CD4-positive, alpha-beta T cell treated with Interleukin-15 for 4 hours (primary cell): ENCODE results near the gene UQCC5.
"Not testable (repeated sequence)": the region's sequence is repeated elsewhere in the genome, so short reads cannot be mapped to it uniquely, and the experiment has no call there.

Experiments used
- DNase-seq: peaks from one replicate; pipeline ENCODE4 v3.0.0-alpha.2; 2020; ENCODE audit warnings: low spot score

The UQCC5 gene

DNA sequence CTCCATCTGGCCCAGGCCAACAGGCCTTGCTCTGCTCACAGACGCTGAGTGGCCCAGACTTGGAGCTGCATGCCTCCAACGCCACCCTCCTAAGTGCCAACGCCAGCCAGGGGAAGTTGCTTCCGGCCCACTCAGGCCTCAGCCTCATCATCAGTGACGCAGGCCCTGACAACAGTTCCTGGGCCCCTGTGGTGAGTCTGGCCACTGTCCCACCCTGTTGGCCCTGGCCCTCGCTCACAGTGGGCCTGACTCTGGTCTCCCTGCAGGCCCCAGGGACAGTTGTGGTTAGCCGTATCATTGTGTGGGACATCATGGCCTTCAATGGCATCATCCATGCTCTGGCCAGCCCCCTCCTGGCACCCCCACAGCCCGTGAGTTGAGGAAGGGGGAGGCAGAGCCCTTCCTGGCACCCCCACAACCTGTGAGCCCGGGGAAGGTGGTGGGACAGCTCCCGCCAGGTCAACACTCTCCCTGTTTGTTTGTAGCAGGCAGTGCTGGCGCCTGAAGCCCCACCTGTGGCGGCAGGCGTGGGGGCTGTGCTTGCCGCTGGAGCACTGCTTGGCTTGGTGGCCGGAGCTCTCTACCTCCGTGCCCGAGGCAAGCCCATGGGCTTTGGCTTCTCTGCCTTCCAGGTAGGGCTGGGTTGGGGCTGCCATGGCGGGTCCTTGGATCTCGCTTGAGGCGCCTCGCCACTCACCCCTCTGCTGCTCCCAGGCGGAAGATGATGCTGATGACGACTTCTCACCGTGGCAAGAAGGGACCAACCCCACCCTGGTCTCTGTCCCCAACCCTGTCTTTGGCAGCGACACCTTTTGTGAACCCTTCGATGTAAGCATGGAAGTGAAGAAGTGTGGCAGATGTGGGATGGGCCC lies 12.8 kb upstream of the UQCC5 start:
- DNase-seq, result no peak

GRCh38 chr3:52524258-52524751 lies 12.1 kb upstream of the UQCC5 start:
- no peak for DNase-seq

DNA sequence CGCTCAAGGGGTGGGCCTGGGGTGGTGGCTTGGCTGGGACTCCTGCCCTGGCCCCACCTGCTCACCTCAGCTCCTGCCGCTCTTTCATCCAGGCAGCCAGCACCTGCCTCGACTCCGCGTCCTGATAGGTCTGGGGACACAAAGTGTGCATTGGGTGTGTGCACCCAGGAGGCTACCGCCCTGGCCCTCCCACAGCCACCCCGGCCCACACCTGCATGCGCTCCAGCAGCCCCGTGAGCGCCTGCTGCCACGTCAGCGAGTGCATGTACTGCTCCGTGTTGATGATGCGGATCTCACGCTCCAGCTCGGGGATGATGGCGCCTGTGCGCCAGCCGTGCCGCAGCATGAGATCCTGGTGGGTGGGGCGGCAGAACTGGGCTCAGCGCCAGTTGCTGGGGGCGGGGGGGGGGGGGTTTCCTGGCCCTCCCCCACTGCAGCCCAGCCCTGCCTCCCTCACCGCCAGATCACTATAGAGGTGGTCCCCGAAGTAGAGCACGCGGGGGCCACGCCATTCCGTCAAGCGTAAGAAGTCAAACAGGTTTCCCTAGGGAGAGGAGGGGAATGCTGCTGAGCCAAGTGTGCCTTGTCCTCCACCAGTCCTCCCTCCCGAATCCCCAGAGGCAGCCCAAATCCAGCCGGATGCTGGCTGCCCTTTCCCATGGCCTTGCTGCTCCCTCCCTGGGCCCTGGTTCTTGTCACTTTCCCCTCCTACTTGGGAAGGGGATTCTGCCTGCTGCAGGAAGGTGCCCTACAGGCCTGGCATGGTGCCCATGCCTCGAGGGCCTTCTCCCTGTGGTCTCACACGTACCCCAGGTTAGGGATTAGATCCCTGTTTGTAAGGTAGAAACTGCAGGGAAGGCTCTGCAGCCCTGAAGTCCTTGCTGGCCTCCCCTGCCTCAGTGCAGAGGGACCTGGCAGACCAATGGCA lies 11.4 kb upstream of the UQCC5 start:
- DNase-seq, result no peak

DNA sequence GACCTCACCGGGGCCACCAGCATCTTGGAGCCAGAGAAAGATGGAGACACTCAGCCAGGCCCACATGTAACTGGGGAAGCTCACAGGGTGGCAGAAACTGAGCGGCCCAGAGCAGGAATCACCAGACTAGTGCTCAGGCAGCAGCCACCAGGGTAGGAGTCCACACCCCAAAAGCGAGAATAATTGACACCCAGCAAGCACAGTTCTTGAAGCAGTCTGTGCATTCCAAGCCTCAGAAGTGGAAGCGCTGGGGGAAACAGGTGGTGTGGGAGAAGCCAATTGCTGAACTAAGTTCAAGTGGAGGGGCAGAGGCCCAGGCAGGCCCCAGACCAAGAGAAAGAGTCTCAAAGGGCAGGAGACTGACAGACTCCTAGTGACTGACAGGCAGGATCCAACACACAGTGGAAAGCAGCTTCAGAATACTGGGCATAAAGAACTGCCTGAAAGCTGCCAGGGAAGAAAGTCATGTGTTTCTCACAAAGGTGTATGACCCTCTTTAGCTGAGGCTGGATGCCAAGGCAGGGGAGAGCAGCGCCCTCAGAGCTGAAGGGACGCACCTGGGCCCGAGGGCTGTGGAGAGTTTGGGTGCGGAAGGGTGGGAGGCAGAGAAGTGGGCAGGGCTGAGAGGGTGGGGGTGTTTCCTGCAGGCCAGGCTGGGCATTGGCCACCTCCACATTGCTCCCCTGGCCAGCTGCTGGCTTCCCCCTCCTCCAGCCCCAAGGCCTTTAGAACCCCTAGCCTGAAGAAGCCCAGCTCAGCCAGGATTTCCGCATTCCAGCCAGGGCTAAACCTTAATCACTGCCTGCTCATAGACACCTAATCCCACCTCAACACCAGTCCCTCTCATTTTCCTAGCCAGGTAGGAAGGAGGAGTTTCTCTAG lies 10.5 kb upstream of the UQCC5 start:
- DNase-seq, result no peak

- DNase-seq, result not testable (repeated sequence)
Measured at GRCh38 chr3:52526671-52527038, 9.8 kb upstream of the UQCC5 start.

- DNase-seq, result no peak
Measured at GRCh38 chr3:52527039-52527731, 9.2 kb upstream of the UQCC5 start.

- no peak for DNase-seq
Measured at GRCh38 chr3:52527732-52528585, 8.4 kb upstream of the UQCC5 start.

DNA sequence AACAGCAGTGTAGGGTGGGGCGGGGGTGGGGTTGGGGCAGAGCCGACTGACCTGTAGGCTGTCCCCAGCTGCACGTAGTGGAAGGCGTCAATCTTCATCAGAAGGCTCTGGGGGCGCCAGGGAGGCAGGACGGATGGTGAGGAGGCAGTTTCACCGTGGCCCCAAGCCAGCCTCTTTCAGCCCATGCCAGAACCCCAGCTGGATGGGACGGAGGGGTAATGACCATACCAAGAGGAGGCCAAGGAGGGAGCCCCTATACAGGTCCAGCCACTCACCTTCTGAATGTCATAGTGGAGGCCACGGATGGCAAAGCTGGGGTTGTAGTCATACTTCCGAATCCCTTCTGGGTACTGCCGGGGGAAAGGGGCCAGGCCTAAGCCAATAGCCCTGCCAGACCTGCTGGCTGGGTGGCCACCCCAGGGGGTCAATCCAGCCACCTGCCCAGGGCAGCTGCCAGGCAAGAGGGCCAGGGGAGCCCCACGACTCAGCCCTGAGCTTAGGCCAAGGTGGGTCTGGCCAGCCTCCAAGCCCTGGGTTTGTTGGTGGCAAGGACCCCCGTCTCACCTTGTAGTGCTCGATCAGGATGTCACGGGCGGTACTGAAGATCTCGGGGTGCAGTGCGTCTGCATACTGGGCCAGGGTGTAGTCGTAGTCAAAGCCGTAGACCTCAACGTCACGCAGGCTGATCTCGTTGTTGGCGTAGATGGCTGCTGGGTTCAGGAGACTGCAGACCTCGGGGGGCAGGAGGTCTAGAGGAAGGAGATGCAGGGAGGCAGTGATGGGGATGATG lies 7.6 kb upstream of the UQCC5 start:
- no peak for DNase-seq

DNA sequence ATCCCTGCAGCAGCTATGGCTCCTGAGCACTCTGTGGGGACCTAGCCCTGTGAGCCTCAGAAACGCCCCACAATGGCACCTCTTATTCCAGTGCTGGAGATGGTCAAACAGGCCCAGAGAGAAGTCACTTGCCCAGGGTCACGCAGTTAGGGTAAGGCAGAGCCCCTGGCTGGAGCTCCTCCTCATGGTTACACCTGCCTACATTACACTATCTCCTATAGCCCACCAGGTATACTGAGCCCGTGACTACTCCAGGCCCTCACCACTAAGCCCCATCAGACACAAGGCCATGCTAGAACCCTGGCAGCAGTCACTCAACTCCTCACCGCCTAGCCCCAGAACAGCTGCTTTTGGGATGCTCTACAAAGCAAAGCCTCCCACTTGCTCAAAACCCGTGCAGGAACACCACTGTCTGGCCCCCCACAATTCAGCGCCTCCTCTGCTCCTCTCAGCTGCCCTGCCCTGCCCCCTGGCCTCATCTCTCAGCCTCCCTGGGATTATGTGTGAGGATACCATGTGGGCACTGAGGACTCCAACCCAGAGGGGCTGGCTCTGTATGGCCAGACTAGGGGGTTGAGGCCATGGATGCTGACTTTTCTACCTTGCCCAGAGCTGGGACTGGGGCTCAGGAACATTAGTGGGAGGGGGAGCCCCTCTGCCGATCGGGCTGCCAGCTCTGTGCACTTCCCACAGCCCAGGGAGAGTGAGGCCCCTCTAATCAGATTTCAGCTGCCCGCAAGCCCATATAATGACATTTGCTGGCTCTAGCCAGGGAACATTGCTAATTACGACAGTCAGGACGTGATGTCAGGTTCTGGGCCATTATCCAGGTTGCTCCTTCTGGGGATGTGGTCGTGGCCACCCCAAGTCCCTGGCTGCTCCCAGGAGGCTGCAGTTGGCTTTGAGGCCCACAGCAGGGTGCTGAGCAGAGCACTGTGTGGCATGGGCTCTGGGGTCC lies 6.8 kb upstream of the UQCC5 start:
- DNase-seq, result no peak

DNA sequence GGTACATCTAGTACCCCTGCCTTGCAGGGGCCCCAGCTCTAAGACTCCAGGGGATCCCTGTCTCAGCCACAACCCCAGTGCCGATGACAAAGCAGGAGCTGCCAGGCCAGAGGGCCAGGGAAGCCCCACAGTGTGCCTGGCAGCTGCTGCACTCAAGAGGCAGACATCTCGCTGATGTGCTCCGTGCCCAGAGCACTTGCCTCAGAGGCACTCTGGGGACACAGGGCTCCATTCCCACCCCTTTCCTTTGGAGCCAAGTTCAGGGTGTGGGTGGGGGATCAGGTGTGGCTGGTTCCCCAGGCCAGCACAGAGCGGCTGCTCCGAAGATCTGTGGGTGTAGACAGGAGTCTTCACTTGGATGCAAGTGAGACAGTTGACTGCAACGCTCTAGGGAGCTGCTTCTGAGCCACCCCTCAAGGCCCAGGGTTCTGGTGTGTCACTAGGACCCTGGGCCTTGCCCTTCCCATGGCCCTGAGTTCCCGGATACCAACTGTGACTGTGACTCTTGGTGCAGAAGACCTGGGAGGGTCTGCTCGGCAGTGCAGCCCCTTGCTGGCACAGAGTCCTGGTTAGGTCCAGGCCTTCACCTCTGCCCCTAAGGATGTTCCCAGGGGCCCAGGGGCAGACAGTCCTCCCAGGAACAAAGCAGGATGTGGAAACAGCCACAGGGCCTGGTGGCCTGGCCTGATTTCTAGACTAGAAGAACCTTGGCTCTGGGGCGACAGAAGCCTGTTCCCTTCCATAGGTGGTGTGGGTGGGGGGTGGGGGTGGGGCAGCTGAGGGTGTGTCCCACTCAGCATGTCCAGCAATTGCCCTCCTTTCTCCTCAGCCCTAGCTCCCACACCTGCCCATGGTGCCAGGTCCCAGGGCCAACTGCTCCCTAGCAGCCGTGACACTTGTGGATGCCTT lies 5.2 kb upstream of the UQCC5 start:
- DNase-seq, result no peak

GRCh38 chr3:52531860-52532516 lies 4.4 kb upstream of the UQCC5 start:
- DNase-seq, result no peak

DNA sequence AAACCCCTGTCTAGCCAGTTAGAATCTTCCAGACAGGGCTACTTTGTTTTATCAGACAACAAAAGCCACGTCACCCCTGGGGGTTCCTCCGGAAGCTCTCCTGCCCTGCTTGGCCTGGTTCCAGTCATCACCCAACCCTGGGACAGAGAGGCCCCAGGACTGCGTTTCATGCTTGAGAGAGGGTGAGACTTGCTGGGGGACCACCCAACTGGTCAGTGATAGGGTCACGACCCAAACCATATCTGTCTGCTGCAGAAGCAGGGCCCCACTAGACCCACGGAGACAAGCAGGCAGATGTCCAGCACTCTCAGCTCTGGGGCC lies 3.9 kb upstream of the UQCC5 start:
- peak; percentile 33 for DNase-seq

DNA sequence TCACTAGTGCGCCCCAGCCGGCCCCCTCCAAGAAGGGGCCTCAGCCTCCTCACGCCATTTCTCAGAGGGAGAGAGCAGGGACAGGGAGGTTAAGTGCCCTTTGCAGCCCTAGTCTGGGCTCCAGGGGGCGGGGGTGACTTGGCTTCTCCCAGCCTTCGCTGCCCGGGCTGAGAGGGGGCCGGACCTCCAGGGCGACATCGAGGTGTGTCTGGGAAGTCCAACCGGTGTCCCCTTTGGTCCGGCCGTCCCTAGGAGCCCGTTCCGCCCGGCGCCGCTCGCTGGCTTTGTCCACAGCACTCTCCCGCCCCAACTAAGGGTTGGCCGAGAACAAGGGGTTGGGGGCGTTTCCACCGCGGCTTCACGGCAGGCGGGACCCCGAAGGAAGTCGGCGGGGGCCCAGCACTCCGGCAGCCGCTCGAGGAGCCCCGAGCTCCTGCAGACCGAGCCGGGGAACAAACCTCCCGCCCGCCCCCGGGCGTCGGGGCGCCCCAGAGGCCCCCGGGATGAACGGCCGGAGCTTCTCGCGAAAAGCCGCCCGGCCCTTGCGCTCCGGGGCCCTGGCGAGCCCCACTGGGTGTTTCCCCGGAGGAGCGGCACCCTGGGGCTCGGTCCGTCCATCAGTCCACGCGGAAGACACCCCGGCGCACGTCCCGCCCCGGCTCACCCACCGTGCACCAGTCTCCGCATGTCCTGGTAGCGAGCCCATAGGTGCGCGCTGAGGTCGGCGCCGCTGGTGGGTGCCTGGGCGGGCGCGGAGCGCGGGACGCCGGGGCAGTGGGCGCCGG lies 3.4 kb upstream of the UQCC5 start:
- DNase-seq, result no peak

DNA sequence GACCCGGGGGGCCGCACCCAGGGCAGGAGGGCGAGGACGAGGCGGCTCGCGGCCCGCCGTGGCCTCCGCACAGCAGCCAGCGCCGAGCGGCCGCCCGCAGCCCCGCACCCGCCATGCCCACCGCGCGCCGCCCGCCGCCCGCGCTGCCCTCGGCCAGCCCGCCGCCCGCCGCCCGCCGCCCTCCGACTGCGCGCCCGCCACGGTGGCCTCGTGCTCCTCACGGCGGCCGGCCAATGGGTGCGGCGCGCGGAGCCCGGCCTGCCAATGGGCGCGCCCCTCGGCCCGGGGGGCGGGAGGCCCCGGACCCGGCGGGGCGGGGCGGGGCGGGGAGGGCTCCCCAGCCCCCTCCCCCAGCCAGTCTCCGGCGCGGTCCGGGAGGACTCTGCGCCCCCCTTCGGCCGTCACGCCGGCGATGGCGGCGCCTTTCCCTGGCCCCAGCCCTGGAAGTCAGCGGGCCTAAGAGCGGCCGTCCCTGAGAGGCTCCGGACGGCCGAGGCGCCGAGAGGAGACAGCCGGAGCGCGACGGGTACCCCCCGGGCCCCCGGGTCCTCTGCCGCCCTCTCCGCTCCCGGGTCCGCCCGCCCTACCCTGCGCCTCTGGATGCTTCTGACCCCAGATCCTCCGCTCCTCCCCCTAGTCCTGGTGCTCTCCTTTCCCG lies 2.7 kb upstream of the UQCC5 start, which contains the start of gene NT5DC2:
Gene NT5DC2 (minus strand): TSS at position 235 of the 658 bp plus-strand sequence. CDS start 120 bp downstream, at position 115.
- DNase-seq, result peak; percentile 56
